Endodermal cell (in vitro differentiated cells): ENCODE results near the gene EGFL8. TPM values are rescaled to one million over a fixed set of nuclear protein-coding genes. Genes with fewer than 3 reads are reported as not detected.

ENCODE experiments used
- DNase-seq: peaks from one replicate; pipeline ENCODE4 v3.0.0-alpha.2; 2017
- H3K27ac ChIP-seq: 2 replicates; pipeline ENCODE4 v1.5.1; 2013; ENCODE audit warnings: mild to moderate bottlenecking, low read depth, low read length, moderate library complexity
- H3K27me3 ChIP-seq: 2 replicates; pipeline ENCODE4 v1.6.1; 2013; ENCODE audit warnings: mild to moderate bottlenecking, low read length, moderate library complexity; ENCODE audit not compliant: insufficient read depth, control insufficient read depth, poor library complexity, severe bottlenecking
- H3K36me3 ChIP-seq: 2 replicates; pipeline ENCODE4 v1.7.0; 2013; ENCODE audit warnings: mild to moderate bottlenecking, low read length, moderate library complexity; ENCODE audit not compliant: control insufficient read depth, insufficient read depth
- H3K4me1 ChIP-seq: one replicate; pipeline ENCODE4 v1.7.0; 2013; ENCODE audit warnings: low read length; ENCODE audit not compliant: control insufficient read depth, insufficient read depth
- H3K4me3 ChIP-seq: 2 replicates; pipeline ENCODE4 v1.5.1; 2013; ENCODE audit warnings: mild to moderate bottlenecking, low read length, moderate library complexity
- H3K9ac ChIP-seq: 2 replicates; pipeline ENCODE4 v1.6.1; 2013; ENCODE audit warnings: mild to moderate bottlenecking, low read length, moderate library complexity; ENCODE audit not compliant: poor library complexity, severe bottlenecking; ENCODE audit errors: extremely low read depth
- H3K9me3 ChIP-seq: 2 replicates; pipeline ENCODE4 v1.6.1; 2013; ENCODE audit warnings: mild to moderate bottlenecking, low read length, moderate library complexity; ENCODE audit not compliant: control insufficient read depth
- H3K27ac Mint-ChIP-seq: 2 replicates; pipeline ENCODE4 v1.8.0; 2020; ENCODE audit warnings: mixed read lengths
- H3K27me3 Mint-ChIP-seq: 2 replicates; pipeline ENCODE4 v1.8.0; 2021; ENCODE audit warnings: mild to moderate bottlenecking, mixed read lengths; ENCODE audit not compliant: insufficient read depth
- H3K36me3 Mint-ChIP-seq: 2 replicates; pipeline ENCODE4 v1.8.0; 2020; ENCODE audit warnings: low read depth, mixed read lengths
- H3K4me1 Mint-ChIP-seq: 2 replicates; pipeline ENCODE4 v1.8.0; 2020; ENCODE audit warnings: mixed read lengths
- H3K4me3 Mint-ChIP-seq: 2 replicates; pipeline ENCODE4 v1.8.0; 2020; ENCODE audit warnings: mild to moderate bottlenecking, moderate library complexity, mixed read lengths
- H3K9me3 Mint-ChIP-seq: 2 replicates; pipeline ENCODE4 v1.8.0; 2020; ENCODE audit warnings: mild to moderate bottlenecking, mixed read lengths
- WGBS, 2 experiments: methylation state at CpG; one replicate each; pipeline versions ENCODE4 v1.1.5 to v1.1.7; 2013; ENCODE audit warnings: missing lambda C conversion rate in 2 of 2, mixed read lengths in 1 of 2; ENCODE audit not compliant: insufficient coverage in 1 of 2, insufficient read length in 1 of 2; 5-methylcytosine and 5-hydroxymethylcytosine counted together
- total RNA-seq, 2 donors: library from RNA; stranded (reverse); fragmentation: NEBNext Ultra II Directional in 1 of 2; extraction: Animal tissue kit (Norgen Biotek cat#: 25700) in 1 of 2; gene quantifications; 2 replicates in 1 of 2; 3 replicates in 1 of 2; pipeline ENCODE4 v1.2.1, GENCODE V29; 2021
- TF ChIP-seq, protein P1 (sequence below): fragments of 200-600 bp; sonication (generic); conservative IDR thresholded peaks from 2 replicates; pipeline ENCODE4 v1.5.0; 2021; ENCODE audit warnings: antibody characterized with exemption, mild to moderate bottlenecking

Gene EGFL8
- total RNA-seq, 2 donors from 2014 or later = 27.9 to 39.6 TPM

DNA sequence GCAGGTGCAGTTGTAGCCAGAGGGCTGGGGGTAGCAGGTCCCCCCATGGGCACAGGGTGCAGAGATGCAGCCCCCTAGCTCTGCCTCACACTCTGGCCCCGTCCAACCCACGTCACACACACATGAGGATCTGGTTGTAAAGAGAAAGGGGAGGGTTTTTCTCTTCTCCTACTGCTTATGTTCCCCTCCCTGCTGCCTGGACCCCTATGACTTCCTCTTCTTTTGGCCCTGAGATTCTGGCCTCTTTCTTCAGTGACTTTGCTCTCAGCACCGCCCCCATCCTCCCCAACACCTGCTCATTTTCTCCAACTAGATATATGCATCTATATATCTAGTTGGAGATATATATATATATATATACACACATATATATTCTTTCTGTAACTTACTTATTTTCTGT is 49.7 kb downstream of the EGFL8 start:
- H3K36me3 Mint-ChIP-seq = no peaks in the 10 kb centered on the region

DNA sequence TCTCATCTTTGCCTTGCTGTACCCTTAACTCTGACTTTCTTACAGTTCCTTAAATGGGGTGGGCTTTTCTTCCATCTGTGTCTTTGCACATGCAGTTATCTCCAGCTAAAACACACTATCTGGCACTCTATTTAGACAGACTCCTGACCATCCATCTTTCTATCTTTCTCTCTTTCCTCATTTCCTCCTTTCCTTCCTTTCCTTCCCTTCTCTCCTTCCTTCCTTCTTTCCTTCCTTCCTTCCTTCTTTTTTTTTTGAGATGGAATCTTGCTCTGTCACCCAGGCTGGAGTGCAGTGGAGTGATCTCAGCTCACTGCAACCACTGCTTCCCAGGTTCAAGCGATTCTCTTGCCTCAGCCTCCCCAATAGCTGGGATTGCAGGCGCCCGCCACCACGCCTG is 51.2 kb downstream of the EGFL8 start:
- Histone ChIP-seq H3K4me3 (no peak overlapping the region), H3K9ac (no peak overlapping the region), H3K9me3 (no peaks in the 10 kb centered on the region), H3K27me3 (peaks cover 13% of the 10 kb centered on the region), H3K27ac (no peak overlapping the region), H3K4me1 (no peaks in the 10 kb centered on the region), H3K36me3 (no peaks in the 10 kb centered on the region)
- Mint-ChIP-seq H3K27ac (no peak overlapping the region), H3K4me1 (no peaks in the 10 kb centered on the region), H3K36me3 (no peaks in the 10 kb centered on the region), H3K9me3 (no peaks in the 10 kb centered on the region), H3K4me3 (no peak overlapping the region), H3K27me3 (peaks cover 67% of the 10 kb centered on the region)
- DNase-seq = no peak
- TF ChIP-seq, protein P1, sequence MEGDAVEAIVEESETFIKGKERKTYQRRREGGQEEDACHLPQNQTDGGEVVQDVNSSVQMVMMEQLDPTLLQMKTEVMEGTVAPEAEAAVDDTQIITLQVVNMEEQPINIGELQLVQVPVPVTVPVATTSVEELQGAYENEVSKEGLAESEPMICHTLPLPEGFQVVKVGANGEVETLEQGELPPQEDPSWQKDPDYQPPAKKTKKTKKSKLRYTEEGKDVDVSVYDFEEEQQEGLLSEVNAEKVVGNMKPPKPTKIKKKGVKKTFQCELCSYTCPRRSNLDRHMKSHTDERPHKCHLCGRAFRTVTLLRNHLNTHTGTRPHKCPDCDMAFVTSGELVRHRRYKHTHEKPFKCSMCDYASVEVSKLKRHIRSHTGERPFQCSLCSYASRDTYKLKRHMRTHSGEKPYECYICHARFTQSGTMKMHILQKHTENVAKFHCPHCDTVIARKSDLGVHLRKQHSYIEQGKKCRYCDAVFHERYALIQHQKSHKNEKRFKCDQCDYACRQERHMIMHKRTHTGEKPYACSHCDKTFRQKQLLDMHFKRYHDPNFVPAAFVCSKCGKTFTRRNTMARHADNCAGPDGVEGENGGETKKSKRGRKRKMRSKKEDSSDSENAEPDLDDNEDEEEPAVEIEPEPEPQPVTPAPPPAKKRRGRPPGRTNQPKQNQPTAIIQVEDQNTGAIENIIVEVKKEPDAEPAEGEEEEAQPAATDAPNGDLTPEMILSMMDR = no peak
- WGBS, 2 experiments = 96 to 100% methylated on average over 1 to 4 of the region's 4 CpGs

More for the DNA sequence above, 49.7 kb downstream of the EGFL8 start:
- Histone ChIP-seq H3K4me1 (no peaks in the 10 kb centered on the region), H3K36me3 (no peaks in the 10 kb centered on the region), H3K27me3 (peaks cover 3% of the 10 kb centered on the region), H3K4me3 (no peak overlapping the region), H3K27ac (no peak overlapping the region), H3K9ac (no peak overlapping the region), H3K9me3 (no peaks in the 10 kb centered on the region)
- H3K9me3 Mint-ChIP-seq = no peaks in the 10 kb centered on the region
- DNase-seq = no peak
- H3K27me3 Mint-ChIP-seq = peaks cover 58% of the 10 kb centered on the region
- H3K27ac Mint-ChIP-seq = no peak overlapping the region
- H3K4me1 Mint-ChIP-seq = no peaks in the 10 kb centered on the region
- 84% methylated on average over 2 of the region's 3 CpGs; no CpG with 5 or more reads in 1 of the 2 experiments for WGBS, 2 experiments
- TF ChIP-seq, protein P1 = no peak
- H3K4me3 Mint-ChIP-seq = no peak overlapping the region

DNA sequence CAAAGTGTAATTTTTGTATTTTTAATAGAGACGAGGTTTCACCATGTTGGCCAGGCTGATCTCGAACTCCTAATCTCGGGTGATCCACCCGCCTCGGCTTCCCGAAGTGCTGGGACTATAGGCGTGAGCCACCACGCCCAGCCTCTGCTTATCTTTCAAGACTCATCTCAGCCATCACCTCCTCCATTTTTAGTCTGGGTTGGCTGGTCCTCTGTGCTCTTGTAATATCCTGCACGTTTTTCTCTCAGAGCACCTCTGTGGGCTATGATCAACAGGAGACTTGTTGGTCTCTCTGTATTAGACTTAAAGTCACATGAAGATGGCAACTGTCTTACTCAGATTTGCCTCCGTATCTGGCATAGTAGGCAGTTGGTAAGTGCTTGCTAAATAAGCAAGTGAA is 51.9 kb downstream of the EGFL8 start:
- Histone ChIP-seq H3K36me3 (no peaks in the 10 kb centered on the region), H3K4me1 (no peaks in the 10 kb centered on the region), H3K27me3 (peaks cover 13% of the 10 kb centered on the region), H3K27ac (no peak overlapping the region), H3K9ac (no peak overlapping the region), H3K4me3 (no peak overlapping the region), H3K9me3 (no peaks in the 10 kb centered on the region)
- Mint-ChIP-seq H3K9me3 (no peaks in the 10 kb centered on the region), H3K27ac (no peak overlapping the region), H3K36me3 (no peaks in the 10 kb centered on the region), H3K4me1 (no peaks in the 10 kb centered on the region), H3K27me3 (peaks cover 72% of the 10 kb centered on the region), H3K4me3 (no peak overlapping the region)
- DNase-seq = no peak
- 88 to 92% methylated on average over 10 of the region's 10 CpGs for WGBS, 2 experiments
- TF ChIP-seq, protein P1 = no peak
